Memory B cell (primary cell): Measurements from ENCODE around the gene C5orf15.
"Not testable (repeated sequence)": the region's sequence is repeated elsewhere in the genome, so short reads cannot be mapped to it uniquely, and the experiment has no call there.

Experiments used
- ATAC-seq: fragments of 150-1000 bp; cut with Tn5 transposase; 2 replicates; pipeline ENCODE4 v1.10.0; 2021; ENCODE audit warnings: low read depth, mild to moderate bottlenecking, moderate library complexity
- DNase-seq, 2 donors: peaks; one replicate each; pipeline ENCODE4 v3.0.0; 2022; ENCODE audit warnings: low spot score in 2 of 2
- H3K27ac Mint-ChIP-seq: one replicate; pipeline ENCODE4 v1.8.0; 2022; ENCODE audit warnings: mild to moderate bottlenecking, moderate library complexity, mixed read lengths
- H3K27me3 Mint-ChIP-seq: one replicate; pipeline ENCODE4 v1.8.0; 2022; ENCODE audit warnings: mixed read lengths
- H3K36me3 Mint-ChIP-seq: one replicate; pipeline ENCODE4 v1.8.0; 2022; ENCODE audit warnings: mild to moderate bottlenecking, mixed read lengths
- H3K4me1 Mint-ChIP-seq: one replicate; pipeline ENCODE4 v1.8.0; 2022; ENCODE audit warnings: mixed read lengths
- H3K4me3 Mint-ChIP-seq: one replicate; pipeline ENCODE4 v1.8.0; 2022; ENCODE audit warnings: mild to moderate bottlenecking, moderate library complexity, mixed read lengths
- H3K9me3 Mint-ChIP-seq: one replicate; pipeline ENCODE4 v1.8.0; 2022; ENCODE audit warnings: mixed read lengths

The C5orf15 gene

DNA sequence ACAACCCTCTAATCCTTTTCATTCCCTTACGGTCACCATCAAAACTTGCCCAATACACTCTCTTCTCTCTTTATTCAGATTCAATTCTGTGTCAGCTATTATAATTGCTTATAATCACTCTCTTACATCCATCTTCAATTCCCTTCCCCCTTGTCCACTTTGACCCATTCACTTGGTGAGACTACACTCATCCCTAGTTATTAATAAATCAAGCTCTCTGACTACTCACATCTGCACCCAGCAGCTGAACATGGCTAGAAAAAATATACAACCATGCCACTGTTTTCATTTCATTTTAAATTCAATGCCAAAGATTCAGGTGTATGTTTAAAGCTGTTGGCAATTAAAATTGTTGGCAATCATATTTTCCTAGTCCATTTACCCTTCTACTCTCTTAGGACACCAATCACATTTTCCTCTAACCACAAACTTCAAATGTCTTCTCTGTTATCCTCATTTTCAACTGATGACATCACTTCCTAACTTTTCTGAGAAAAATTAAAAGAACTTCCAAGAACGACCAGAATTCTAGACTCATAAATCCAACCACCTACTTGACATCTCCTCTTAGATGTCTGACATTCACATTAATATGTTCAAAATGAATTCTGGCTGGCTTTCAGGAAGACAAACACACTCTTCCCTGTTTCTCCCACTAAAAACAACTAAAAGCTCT, 5.5 kb downstream of the C5orf15 start:
- peak overlapping the region; percentile 19 for H3K27ac Mint-ChIP-seq
- H3K27me3 Mint-ChIP-seq, result no peaks in the 10 kb centered on the region
- peaks cover 29% of the 10 kb centered on the region for H3K36me3 Mint-ChIP-seq
- peaks cover 33% of the 10 kb centered on the region for H3K4me1 Mint-ChIP-seq
- ATAC-seq, result no peak
- no peak for DNase-seq
- H3K9me3 Mint-ChIP-seq, result no peaks in the 10 kb centered on the region
- H3K4me3 Mint-ChIP-seq, result no peak overlapping the region

DNA sequence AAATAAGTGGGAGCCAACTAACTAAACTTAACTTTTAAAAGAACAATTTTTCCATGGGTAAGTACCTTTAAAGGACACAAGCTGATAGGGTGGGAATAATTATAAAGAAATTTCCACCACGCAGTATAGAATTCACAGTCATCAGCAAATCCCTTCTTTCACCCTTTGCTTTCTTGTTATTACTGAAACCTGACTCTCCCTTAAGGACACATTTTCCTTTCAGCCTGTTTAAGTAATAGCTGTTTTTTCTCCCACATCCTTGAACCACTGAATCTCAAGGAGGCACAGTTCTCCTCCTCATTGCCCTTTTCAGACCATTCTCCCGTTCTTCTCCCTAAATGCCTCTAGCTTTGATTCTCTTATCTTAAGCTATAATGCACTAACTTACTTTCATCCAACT, 6.3 kb downstream of the C5orf15 start:
- Mint-ChIP-seq H3K4me3 (no peak overlapping the region), H3K4me1 (peaks cover 32% of the 10 kb centered on the region), H3K36me3 (peaks cover 29% of the 10 kb centered on the region), H3K27me3 (no peaks in the 10 kb centered on the region), H3K27ac (peak overlapping the region; percentile 19), H3K9me3 (no peaks in the 10 kb centered on the region)
- DNase-seq (no peak), ATAC-seq (no peak)

DNA sequence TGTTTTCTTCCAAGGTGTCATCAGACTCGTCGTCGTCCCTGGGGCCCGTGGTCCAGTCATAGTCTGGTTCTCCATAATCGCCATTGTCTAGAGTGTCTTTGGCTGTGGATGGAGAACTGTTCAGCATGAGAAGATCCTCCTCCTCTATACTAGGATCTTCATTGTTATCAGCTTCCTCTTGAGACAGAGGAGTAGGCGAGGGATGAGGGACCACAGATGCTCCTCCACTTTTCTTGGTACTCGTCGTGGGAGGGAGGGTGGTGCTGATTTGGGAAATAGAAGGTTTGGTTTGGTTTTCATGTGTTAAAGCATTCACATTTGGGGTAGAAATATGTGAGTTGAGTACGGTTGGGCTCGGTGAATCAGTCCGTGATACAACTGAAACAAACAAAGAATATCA, 8.8 kb downstream of the C5orf15 start:
- H3K27ac Mint-ChIP-seq, result peak overlapping the region; percentile 85
- peak overlapping the region; percentile 18 for H3K4me3 Mint-ChIP-seq
- H3K9me3 Mint-ChIP-seq, result no peaks in the 10 kb centered on the region
- DNase-seq (no peak), ATAC-seq (no peak)
- no peaks in the 10 kb centered on the region for H3K27me3 Mint-ChIP-seq
- peaks cover 27% of the 10 kb centered on the region for H3K36me3 Mint-ChIP-seq
- H3K4me1 Mint-ChIP-seq, result peaks cover 25% of the 10 kb centered on the region

DNA sequence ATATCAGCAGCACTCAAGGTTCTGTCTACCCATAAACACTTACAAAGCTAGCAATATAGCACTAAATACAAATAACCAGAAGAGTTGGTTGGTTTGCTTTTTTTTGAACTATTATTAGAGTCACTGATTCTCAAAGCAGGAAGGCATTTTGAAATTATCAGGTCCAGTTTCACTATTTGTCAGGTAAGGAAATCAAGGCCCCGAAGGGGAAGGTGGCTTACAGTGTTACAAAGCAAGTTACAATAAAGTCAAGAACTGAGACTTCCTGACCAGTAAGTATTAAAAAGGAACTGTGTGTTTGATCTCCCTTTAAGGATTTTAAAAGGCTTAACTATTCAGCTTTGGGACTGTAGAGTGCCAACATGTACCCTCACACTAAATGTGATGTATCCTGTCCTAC, 10.8 kb downstream of the C5orf15 start:
- H3K4me1 Mint-ChIP-seq, result peaks cover 18% of the 10 kb centered on the region
- H3K36me3 Mint-ChIP-seq, result peaks cover 23% of the 10 kb centered on the region
- no peaks in the 10 kb centered on the region for H3K27me3 Mint-ChIP-seq
- ATAC-seq (peak; percentile 82), DNase-seq (no peak)
- peak overlapping the region; percentile 95 for H3K27ac Mint-ChIP-seq
- peak overlapping the region; percentile 37 for H3K4me3 Mint-ChIP-seq
- H3K9me3 Mint-ChIP-seq, result no peaks in the 10 kb centered on the region

DNA sequence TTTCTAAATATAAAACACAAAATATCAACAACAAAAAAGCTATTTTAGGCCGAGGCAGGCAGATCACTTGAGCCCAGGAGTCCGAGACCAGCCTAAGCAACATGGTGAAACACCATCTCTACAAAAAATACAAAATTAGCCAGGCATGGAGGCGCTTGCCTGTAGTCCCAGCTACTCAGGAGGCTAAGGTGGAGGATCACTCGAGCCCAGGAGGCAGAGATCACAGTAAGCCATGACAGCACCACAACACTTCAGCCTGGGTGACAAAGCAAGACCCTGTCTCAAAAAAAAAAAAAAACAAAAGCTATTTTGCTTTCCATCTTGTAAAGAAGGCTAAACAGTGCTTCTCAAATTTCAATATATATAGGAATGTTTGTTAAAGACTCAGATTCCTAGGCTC, 11.3 kb downstream of the C5orf15 start:
- Mint-ChIP-seq H3K4me1 (peaks cover 13% of the 10 kb centered on the region), H3K36me3 (peaks cover 18% of the 10 kb centered on the region), H3K27ac (peak overlapping the region; percentile 95), H3K27me3 (no peaks in the 10 kb centered on the region), H3K4me3 (peak overlapping the region; percentile 22), H3K9me3 (no peaks in the 10 kb centered on the region)
- no peak for DNase-seq
- peak; percentile 17 for ATAC-seq

DNA sequence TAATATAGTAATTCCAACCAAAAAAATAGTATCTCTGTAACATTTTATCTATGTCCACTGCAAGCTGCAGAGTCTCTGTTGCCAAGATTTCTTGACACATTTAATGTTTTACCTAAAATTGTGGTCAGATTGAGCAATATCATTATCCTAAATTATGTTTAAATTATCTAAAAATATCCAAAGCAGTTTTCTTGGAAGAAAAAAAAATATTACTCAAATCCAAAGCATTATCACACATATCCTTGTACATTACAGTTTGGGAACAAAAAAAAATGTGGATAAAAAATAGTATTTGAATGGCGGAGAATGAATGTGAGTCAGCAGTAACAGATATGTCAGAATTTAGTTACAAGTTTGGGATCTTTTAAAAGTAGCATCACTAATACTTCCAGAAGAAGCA, 12.2 kb downstream of the C5orf15 start:
- peaks cover 13% of the 10 kb centered on the region for H3K4me1 Mint-ChIP-seq
- H3K36me3 Mint-ChIP-seq, result peaks cover 18% of the 10 kb centered on the region
- not testable (repeated sequence) for H3K27me3 Mint-ChIP-seq, H3K27ac Mint-ChIP-seq, ATAC-seq, DNase-seq, H3K4me3 Mint-ChIP-seq, H3K9me3 Mint-ChIP-seq

DNA sequence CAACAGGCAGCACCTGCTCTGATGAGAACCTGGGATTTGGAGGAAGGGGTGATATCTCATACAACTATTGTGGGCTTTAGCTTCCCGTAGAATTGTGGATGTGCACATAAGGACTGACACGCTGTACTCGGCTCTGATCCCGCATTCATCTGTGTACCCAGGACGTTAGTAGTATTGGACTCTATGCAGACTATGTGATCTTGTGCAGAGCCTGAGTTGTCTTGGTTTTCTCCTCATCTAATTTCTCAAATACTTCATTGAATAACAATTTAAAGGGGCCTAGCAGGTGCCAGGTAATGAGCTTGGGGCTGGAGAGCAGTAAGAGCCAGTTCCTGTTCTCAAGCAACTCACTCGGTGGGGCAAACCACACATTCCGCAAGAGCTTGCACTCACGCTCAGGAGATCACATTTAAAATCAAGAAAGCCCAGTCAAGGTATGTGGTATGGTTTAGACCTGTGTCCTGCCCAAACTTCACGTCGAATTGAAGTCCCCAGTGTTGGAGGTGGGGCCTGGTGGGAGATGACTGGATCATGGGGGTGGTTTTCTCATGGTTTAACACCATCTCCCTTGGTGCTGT, 14.8 kb downstream of the C5orf15 start:
- Mint-ChIP-seq H3K4me1 (peaks cover 6% of the 10 kb centered on the region), H3K9me3 (no peaks in the 10 kb centered on the region), H3K27ac (no peak overlapping the region), H3K4me3 (no peak overlapping the region), H3K36me3 (peaks cover 11% of the 10 kb centered on the region), H3K27me3 (no peaks in the 10 kb centered on the region)
- DNase-seq (no peak), ATAC-seq (no peak)

DNA sequence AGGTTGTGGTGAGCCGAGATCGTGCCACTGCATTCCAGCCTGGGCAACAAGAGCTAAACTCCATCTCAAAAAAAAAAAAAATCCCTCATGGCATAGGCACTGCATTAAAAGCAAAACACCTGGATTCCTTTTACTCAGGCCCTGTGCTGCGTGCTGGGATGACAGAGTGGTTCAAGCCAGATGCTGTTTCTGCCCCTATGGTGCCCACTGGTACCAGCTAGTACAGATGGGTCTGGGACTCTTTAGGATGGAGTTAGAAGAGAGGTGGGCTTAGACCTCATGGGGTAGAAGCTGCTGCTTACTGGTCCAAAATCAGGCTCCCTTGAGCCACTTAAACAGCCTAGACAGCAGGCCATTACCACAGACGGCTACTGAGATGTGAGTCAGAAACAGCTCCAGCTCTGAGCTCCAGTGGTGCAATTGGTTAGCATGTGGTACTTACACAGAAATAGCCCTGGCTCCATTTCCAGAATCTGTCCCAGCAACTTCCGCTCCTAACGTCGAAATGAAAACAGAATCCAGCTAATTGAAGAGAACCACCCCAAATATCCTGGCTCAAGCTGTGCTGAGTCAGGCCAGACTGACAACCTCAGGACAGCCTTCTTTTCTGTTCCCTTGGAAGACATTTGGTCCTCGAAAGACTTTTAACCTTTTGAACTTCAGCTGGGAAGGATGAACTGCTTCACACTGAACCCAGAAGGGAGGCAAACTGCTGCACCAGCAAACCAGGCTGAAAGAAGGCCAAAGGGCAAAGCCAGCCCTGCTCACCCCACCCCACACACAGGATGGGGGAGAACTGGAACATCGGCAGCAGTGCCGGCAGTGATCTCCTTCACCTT, 15.5 kb downstream of the C5orf15 start:
- H3K27me3 Mint-ChIP-seq, result no peaks in the 10 kb centered on the region
- no peak overlapping the region for H3K4me3 Mint-ChIP-seq
- DNase-seq (no peak), ATAC-seq (no peak)
- H3K36me3 Mint-ChIP-seq, result peaks cover 11% of the 10 kb centered on the region
- H3K27ac Mint-ChIP-seq, result no peak overlapping the region
- peaks cover 5% of the 10 kb centered on the region for H3K4me1 Mint-ChIP-seq
- no peaks in the 10 kb centered on the region for H3K9me3 Mint-ChIP-seq

DNA sequence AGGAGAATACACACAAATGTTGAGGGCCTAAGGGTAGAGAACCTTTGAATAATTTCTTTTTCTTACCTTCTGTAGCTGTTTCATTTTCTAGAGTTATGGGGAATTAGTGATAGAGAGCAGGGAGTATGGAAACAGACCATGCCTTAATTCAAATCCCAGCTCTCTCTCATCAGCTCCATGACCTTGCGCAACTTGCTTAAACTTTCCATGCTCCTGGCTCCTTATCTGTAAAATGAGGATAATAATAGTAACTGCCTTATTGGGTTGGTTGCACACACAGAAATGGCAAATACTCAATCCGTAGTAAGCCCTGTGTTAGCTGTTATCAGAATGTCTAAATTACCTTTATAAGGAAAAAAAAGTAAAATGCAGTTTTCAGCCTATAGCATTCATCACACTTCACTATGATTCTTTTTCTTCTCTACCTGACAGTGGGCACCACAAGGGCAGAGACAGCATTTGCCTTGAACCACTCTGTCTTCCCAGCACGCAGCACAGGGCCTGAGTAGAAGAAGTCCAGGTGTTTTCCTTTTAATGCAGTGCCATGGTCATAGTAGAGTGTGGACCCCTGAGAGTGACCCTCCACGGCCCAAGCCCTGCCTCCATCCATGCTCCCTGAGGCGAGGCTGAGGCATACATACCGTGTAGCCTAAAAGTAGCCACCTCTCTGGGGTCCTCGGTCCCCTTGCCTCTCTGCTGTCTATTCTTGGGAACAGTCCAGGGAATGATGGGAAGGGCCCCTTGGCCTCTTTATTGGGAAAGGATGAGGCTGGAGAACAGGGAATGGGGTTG, 17.4 kb downstream of the C5orf15 start:
- no peaks in the 10 kb centered on the region for H3K27me3 Mint-ChIP-seq
- ATAC-seq, result no peak
- no peaks in the 10 kb centered on the region for H3K9me3 Mint-ChIP-seq
- H3K4me1 Mint-ChIP-seq, result no peaks in the 10 kb centered on the region
- no peak overlapping the region for H3K27ac Mint-ChIP-seq
- no peak for DNase-seq
- no peak overlapping the region for H3K4me3 Mint-ChIP-seq
- peaks cover 11% of the 10 kb centered on the region for H3K36me3 Mint-ChIP-seq

DNA sequence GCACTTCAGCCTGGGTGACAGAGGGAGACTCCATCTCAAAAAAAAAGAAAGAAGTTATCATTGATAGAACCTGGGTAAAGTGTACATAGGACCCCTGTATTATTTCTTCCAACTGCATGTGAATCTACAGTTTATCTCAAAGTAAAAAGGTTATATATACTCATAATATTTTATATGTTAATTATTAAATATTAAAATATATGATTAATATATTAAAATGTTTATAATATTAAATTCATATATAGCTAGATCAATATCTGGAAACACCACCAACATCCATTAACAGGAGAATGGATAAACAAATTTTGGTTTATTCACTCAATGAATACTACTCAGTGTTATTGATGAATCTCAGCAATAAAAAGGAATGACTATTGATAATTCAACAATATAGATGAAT, 19.7 kb downstream of the C5orf15 start:
- ATAC-seq, result no peak
- no peak for DNase-seq
- Mint-ChIP-seq H3K36me3 (peaks cover 2% of the 10 kb centered on the region), H3K27me3 (no peaks in the 10 kb centered on the region), H3K9me3 (no peaks in the 10 kb centered on the region), H3K4me3 (no peak overlapping the region), H3K27ac (no peak overlapping the region), H3K4me1 (peaks cover 4% of the 10 kb centered on the region)

DNA sequence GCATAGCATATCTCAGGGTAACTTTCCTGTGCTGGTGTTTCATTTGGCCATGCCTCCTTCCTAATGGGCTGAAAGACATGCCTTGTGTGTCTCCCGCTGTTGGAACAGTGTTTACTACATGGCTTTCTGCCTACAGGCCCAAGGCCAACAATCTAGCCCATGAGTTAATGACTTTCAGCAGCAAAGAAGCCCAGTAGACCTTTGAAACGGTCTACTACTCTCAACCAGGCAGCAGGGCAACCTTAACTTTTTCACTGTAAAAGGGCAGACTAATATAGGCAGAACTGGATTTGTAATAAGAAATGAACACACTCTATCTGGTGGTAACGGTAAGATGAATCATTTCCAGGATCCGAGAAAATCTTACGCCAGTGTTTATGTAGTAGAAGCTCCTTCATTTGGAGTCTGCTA, 21.0 kb downstream of the C5orf15 start:
- no peak for ATAC-seq
- Mint-ChIP-seq H3K4me3 (no peak overlapping the region), H3K9me3 (no peaks in the 10 kb centered on the region), H3K27me3 (no peaks in the 10 kb centered on the region), H3K27ac (no peak overlapping the region), H3K36me3 (no peaks in the 10 kb centered on the region), H3K4me1 (peaks cover 4% of the 10 kb centered on the region)
- no peak for DNase-seq

DNA sequence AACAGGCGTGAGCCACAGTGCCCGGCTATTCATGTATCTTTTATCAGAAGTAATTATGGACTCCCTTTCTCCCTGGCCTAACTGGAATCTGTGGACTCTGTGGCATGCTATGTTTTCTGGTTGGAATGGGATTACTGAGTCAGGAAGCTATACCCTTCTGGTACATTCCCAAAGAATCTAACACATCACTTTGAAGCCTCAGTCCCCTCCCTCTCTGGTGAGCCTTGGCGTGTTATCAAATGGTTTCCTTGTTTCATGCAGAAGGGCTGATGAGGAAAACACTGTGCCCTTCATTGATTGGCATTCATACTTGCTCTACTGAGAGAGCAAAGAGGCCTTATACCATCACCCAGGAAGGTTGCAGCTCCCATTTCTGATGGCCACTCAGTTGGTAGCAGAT, 22.9 kb downstream of the C5orf15 start:
- H3K36me3 Mint-ChIP-seq, result no peaks in the 10 kb centered on the region
- H3K9me3 Mint-ChIP-seq, result no peaks in the 10 kb centered on the region
- no peak for ATAC-seq
- H3K4me3 Mint-ChIP-seq, result no peak overlapping the region
- DNase-seq, result no peak
- peaks cover 10% of the 10 kb centered on the region for H3K4me1 Mint-ChIP-seq
- H3K27ac Mint-ChIP-seq, result no peak overlapping the region
- no peaks in the 10 kb centered on the region for H3K27me3 Mint-ChIP-seq

DNA sequence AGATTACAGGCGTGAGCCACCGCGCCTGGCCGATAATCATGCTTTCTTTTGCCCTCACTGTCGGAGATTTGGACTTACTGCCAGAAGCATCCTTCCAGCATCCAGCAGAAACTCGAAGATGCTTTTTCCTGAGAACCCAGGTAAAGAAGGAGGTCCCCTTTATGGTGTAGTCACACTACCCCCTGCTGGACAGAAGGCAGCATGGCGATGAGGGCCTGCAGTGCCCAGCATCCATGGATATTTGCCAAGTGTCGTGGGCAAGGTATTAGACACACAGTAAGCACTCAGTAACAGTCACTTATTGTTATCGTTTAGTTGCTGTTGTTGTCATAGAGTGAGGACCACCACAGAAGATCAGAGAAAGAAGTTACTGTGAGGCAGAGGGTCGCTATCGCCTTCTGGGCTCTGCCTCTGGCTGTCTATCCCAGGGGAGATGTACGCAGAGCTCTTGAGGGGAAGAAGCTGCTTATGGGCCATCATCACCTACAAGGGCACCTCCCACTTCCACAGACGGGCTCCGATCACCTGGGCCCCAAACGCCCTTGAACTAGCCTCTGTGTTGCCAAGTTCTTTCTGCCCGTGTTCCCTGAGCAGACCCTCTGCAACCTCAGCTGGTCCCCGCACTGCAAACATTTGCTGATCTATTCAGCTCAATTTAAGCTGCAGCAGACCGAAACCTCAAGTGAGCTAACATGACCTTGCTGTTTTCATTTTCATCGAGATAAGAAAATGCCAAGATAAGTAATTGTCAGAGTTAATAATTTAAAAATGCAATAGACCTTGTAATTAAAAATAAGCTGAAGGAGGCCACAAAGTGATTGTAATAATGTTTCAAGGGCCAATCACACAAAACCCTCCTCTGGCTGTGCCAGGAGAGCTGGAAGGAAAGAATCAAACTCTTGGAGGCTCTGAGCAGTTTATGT, 23.9 kb downstream of the C5orf15 start:
- H3K27ac Mint-ChIP-seq, result no peak overlapping the region
- no peak overlapping the region for H3K4me3 Mint-ChIP-seq
- ATAC-seq (peak; percentile 83), DNase-seq (peak; percentile 56 to 61)
- H3K36me3 Mint-ChIP-seq, result no peaks in the 10 kb centered on the region
- peaks cover 18% of the 10 kb centered on the region for H3K4me1 Mint-ChIP-seq
- H3K9me3 Mint-ChIP-seq, result peaks cover 1% of the 10 kb centered on the region
- H3K27me3 Mint-ChIP-seq, result no peaks in the 10 kb centered on the region
